Keratinocyte (primary cell): ENCODE results near the gene VOPP1. TPM values are rescaled to one million over a fixed set of nuclear protein-coding genes. Genes with fewer than 3 reads are reported as not detected.

Experiments used
- DNase-seq: peaks from one replicate; pipeline ENCODE4 v3.0.0-alpha.2; 2011; ENCODE audit warnings: low read depth, missing footprints, low spot score
- FAIRE-seq: peaks from 2 replicates; lab custom pipeline; 2011; peaks lifted over from hg19 to GRCh38; lab: Jason Lieb, UNC
- H2AFZ ChIP-seq: 2 replicates; pipeline ENCODE4 v1.6.0; 2012; ENCODE audit warnings: low read length, control low read depth, inconsistent platforms; ENCODE audit not compliant: control insufficient read depth
- H3K27ac ChIP-seq: 2 replicates; pipeline ENCODE4 v1.5.1; 2011; ENCODE audit warnings: low read length; ENCODE audit not compliant: control insufficient read depth, insufficient read depth
- H3K27me3 ChIP-seq: 3 replicates; pipeline ENCODE4 v1.6.0; 2011; ENCODE audit warnings: low read length; ENCODE audit not compliant: control insufficient read depth, insufficient read depth; ENCODE audit errors: extremely low read depth
- H3K36me3 ChIP-seq, 2 experiments: 2 replicates in 1 of 2; 3 replicates in 1 of 2; pipeline ENCODE4 v1.5.1; 2011; ENCODE audit warnings: low read length in 2 of 2, mild to moderate bottlenecking in 1 of 2; ENCODE audit not compliant: control insufficient read depth in 2 of 2, insufficient read depth in 2 of 2; ENCODE audit errors: extremely low read depth in 1 of 2
- H3K4me1 ChIP-seq: 3 replicates; pipeline ENCODE4 v1.5.1; 2011; ENCODE audit warnings: low read length; ENCODE audit not compliant: control insufficient read depth, insufficient read depth; ENCODE audit errors: extremely low read depth
- H3K4me2 ChIP-seq: 3 replicates; pipeline ENCODE4 v1.6.0; 2011; ENCODE audit warnings: low read depth, low read length; ENCODE audit not compliant: control insufficient read depth, insufficient read depth; ENCODE audit errors: extremely low read depth
- H3K4me3 ChIP-seq, 3 experiments: fragments of 200-600 bp in 1 of 3; sonication (generic) in 1 of 3; 2 replicates in 2 of 3; 3 replicates in 1 of 3; pipeline ENCODE4 v1.5.1; 2011 to 2016; ENCODE audit warnings: low read length in 3 of 3, mild to moderate bottlenecking in 3 of 3, control low read depth in 2 of 3, inconsistent platforms in 1 of 3, low read depth in 1 of 3, mixed read lengths in 1 of 3, mixed run types in 1 of 3, moderate library complexity in 1 of 3; ENCODE audit not compliant: control insufficient read depth in 2 of 3, insufficient read depth in 2 of 3; ENCODE audit errors: extremely low read depth in 1 of 3
- H3K79me2 ChIP-seq: 2 replicates; pipeline ENCODE4 v1.6.0; 2012; ENCODE audit warnings: low read length; ENCODE audit not compliant: control insufficient read depth, insufficient read depth
- H3K9ac ChIP-seq: 3 replicates; pipeline ENCODE4 v1.6.0; 2011; ENCODE audit warnings: low read length; ENCODE audit not compliant: control insufficient read depth, insufficient read depth; ENCODE audit errors: extremely low read depth
- H3K9me1 ChIP-seq: 3 replicates; pipeline ENCODE4 v1.6.0; 2011; ENCODE audit warnings: low read length; ENCODE audit not compliant: control insufficient read depth, insufficient read depth; ENCODE audit errors: extremely low read depth
- H3K9me3 ChIP-seq: 2 replicates; pipeline ENCODE4 v1.5.1; 2012; ENCODE audit warnings: low read depth, low read length; ENCODE audit not compliant: control insufficient read depth
- H4K20me1 ChIP-seq: 3 replicates; pipeline ENCODE4 v1.6.0; 2011; ENCODE audit warnings: low read length; ENCODE audit not compliant: control insufficient read depth, insufficient read depth; ENCODE audit errors: extremely low read depth
- EZH2 ChIP-seq: IDR thresholded peaks from one replicate; pipeline ENCODE4 v1.6.1; 2012; ENCODE audit warnings: inconsistent platforms, mild to moderate bottlenecking, low read length, moderate library complexity
- dilution Hi-C: fragments of 300-500 bp; cut with MboI; formaldehyde crosslinking; loops from one replicate; pipeline ENCODE4 v1.7.0; 2020; ENCODE audit warnings: low sequenced_read_pairs; ENCODE audit not compliant: extremely low pct_ligation_motif_present
- polyA plus RNA-seq, 5 experiments: library from polyadenylated mRNA; depleted of rRNA in 3 of 5; stranded (reverse) in 3 of 5; stranded (forward) in 1 of 5; unstranded in 1 of 5; fragments of >200 nt; gene quantifications; 1 replicate in 1 of 5; 2 replicates in 3 of 5; 3 replicates in 1 of 5; pipeline versions ENCODE4 v1.2.1 to v1.2.3, GENCODE V29; 2011 to 2012; ENCODE audit warnings: missing spikeins in 2 of 5, low read depth in 1 of 5, low replicate concordance in 1 of 5
- TF ChIP-seq, protein P1 (sequence below), 3 experiments: IDR thresholded peaks in 1 of 3; conservative IDR thresholded peaks in 1 of 3; optimal IDR thresholded peaks in 1 of 3; 2 replicates in 2 of 3; 3 replicates in 1 of 3; pipeline versions ENCODE3 to v1.5.1; 2011; ENCODE audit warnings: low read length in 3 of 3, mild to moderate bottlenecking in 3 of 3, moderate library complexity in 2 of 3, control low read depth in 1 of 3, inconsistent platforms in 1 of 3; ENCODE audit not compliant: insufficient read depth in 2 of 3; ENCODE audit errors: extremely low read depth in 1 of 3

Gene VOPP1
- polyA plus RNA-seq, 1 donor (not counting 4 experiments of a cell fraction or from before 2014, with no cell fraction given): 49.2 TPM

DNA sequence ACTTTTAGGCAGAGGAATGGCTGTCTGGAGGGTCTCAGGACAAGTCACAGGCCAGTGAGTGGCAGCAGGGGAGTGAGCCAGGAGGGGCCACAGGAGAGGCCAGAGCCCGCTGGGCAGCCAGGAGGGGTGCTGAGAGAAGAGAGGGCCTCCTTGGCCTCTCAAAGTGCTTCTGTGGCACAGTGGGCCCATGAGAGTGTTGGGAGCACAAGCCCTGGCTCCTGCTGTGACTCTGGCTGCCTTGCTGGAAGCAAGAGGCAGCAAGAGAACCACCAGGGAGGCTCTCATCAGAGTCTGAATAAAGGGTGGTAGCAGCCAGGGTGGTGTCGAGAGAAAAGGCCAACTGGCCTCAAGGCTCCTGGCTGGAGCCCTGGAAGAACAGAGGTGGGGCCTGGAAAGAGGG is 91.1 kb downstream of the VOPP1 start:
- dilution Hi-C loops: no loop called here
- peaks cover 6 to 7% of the 10 kb centered on the region in 2 experiments for H3K36me3 ChIP-seq
- no peaks in the 10 kb centered on the region for H3K27me3 ChIP-seq
- H3K79me2 ChIP-seq: no peaks in the 10 kb centered on the region
- no peak for FAIRE-seq
- no peak overlapping the region for H2AFZ ChIP-seq
- H3K27ac ChIP-seq: no peak overlapping the region
- TF ChIP-seq, protein P1, sequence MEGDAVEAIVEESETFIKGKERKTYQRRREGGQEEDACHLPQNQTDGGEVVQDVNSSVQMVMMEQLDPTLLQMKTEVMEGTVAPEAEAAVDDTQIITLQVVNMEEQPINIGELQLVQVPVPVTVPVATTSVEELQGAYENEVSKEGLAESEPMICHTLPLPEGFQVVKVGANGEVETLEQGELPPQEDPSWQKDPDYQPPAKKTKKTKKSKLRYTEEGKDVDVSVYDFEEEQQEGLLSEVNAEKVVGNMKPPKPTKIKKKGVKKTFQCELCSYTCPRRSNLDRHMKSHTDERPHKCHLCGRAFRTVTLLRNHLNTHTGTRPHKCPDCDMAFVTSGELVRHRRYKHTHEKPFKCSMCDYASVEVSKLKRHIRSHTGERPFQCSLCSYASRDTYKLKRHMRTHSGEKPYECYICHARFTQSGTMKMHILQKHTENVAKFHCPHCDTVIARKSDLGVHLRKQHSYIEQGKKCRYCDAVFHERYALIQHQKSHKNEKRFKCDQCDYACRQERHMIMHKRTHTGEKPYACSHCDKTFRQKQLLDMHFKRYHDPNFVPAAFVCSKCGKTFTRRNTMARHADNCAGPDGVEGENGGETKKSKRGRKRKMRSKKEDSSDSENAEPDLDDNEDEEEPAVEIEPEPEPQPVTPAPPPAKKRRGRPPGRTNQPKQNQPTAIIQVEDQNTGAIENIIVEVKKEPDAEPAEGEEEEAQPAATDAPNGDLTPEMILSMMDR (optimal IDR thresholded peaks at IDR 0.05 in 1 of 3, IDR thresholded peaks at IDR 0.05 in 1 of 3, conservative IDR thresholded peaks at IDR 0.05 in 1 of 3; ENCODE audit: extremely low read depth in 1 of 3, insufficient read depth in 2 of 3, low read length in 3 of 3): no peak
- no peak for TF ChIP-seq EZH2
- no peak overlapping the region for H3K4me3 ChIP-seq
- DNase-seq: no peak
- H3K9ac ChIP-seq: no peak overlapping the region
- H3K9me1 ChIP-seq: no peaks in the 10 kb centered on the region
- H3K4me1 ChIP-seq: no peaks in the 10 kb centered on the region
- no peaks in the 10 kb centered on the region for H3K9me3 ChIP-seq
- H4K20me1 ChIP-seq: no peaks in the 10 kb centered on the region
- H3K4me2 ChIP-seq: no peak overlapping the region

DNA sequence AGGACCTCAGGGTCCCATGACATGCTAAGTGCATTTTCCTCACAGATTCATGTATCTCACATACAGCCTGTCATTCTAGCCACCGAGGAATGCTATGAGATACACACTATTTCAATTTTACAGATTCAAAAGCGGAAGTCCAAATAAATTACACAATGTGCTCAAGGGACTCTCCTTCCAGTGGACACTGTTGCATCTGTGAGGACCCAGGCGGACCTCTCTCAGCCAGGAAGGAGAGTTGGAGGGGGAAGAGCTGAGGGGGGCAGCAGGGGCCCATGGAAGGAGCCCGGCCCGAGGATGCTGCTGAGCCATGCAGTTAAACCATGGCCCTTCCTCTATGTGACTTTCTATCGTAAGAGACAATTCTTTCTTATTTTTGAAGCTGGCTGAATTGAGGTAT is 93.6 kb downstream of the VOPP1 start:
- Histone ChIP-seq H3K79me2 (no peaks in the 10 kb centered on the region), H3K36me3 (peaks cover 3 to 4% of the 10 kb centered on the region in 2 experiments), H3K9me3 (no peaks in the 10 kb centered on the region), H3K27me3 (no peaks in the 10 kb centered on the region), H3K9ac (no peak overlapping the region), H4K20me1 (no peaks in the 10 kb centered on the region), H3K4me2 (no peak overlapping the region), H3K4me1 (no peaks in the 10 kb centered on the region), H3K9me1 (no peaks in the 10 kb centered on the region), H2AFZ (no peak overlapping the region), H3K27ac (no peak overlapping the region), H3K4me3 (no peak overlapping the region)
- FAIRE-seq (no peak), DNase-seq (no peak)
- TF ChIP-seq EZH2: no peak
- TF ChIP-seq, protein P1 (optimal IDR thresholded peaks at IDR 0.05 in 1 of 3, IDR thresholded peaks at IDR 0.05 in 1 of 3, conservative IDR thresholded peaks at IDR 0.05 in 1 of 3; ENCODE audit: extremely low read depth in 1 of 3, insufficient read depth in 2 of 3, low read length in 3 of 3): no peak
- dilution Hi-C loops: no loop called here
